HL-60/S4 (cell line): ENCODE data around the gene DUOXA2.
"Not testable (repeated sequence)": the region's sequence is repeated elsewhere in the genome, so short reads cannot be mapped to it uniquely, and the experiment has no call there.

Source experiments
- in situ Hi-C: fragments of 300-500 bp; cut with MboI; formaldehyde crosslinking; loops from 2 replicates; pipeline ENCODE4 v1.14.3; 2022; ENCODE audit warnings: low sequenced_read_pairs

The DUOXA2 gene

GRCh38 chr15:45134682-45135604 is 20.8 kb downstream of the DUOXA2 start:
- in situ Hi-C loops, result no loop called here

GRCh38 chr15:45135705-45136377 is 21.7 kb downstream of the DUOXA2 start:
- in situ Hi-C loops, result not testable (repeated sequence)

GRCh38 chr15:45136378-45136764 is 22.2 kb downstream of the DUOXA2 start:
- in situ Hi-C loops, result no loop called here

- in situ Hi-C loops, result no loop called here
Measured at GRCh38 chr15:45137703-45138102, 23.6 kb downstream of the DUOXA2 start.

GRCh38 chr15:45138814-45139765 is 25.0 kb downstream of the DUOXA2 start:
- in situ Hi-C loops, result no loop called here

GRCh38 chr15:45139770-45140169 is 25.6 kb downstream of the DUOXA2 start:
- in situ Hi-C loops, result no loop called here

- in situ Hi-C loops, result no loop called here
Measured at GRCh38 chr15:45140557-45141250, 26.6 kb downstream of the DUOXA2 start.

- in situ Hi-C loops, result no loop called here
Measured at GRCh38 chr15:45141386-45141785, 27.3 kb downstream of the DUOXA2 start.

- in situ Hi-C loops, result no loop called here
Measured at GRCh38 chr15:45143056-45143455, 28.9 kb downstream of the DUOXA2 start.

GRCh38 chr15:45143946-45144345 is 29.8 kb downstream of the DUOXA2 start:
- in situ Hi-C loops, result no loop called here

GRCh38 chr15:45144775-45145174 is 30.6 kb downstream of the DUOXA2 start:
- in situ Hi-C loops, result no loop called here

GRCh38 chr15:45146405-45146804 is 32.3 kb downstream of the DUOXA2 start:
- in situ Hi-C loops, result no loop called here

GRCh38 chr15:45147606-45148005 is 33.5 kb downstream of the DUOXA2 start:
- in situ Hi-C loops, result no loop called here

GRCh38 chr15:45148076-45149059 is 34.2 kb downstream of the DUOXA2 start:
- in situ Hi-C loops, result no loop called here

- in situ Hi-C loops, result no loop called here
Measured at GRCh38 chr15:45149060-45149459, 34.9 kb downstream of the DUOXA2 start.

- in situ Hi-C loops, result loop anchor here (25.0 kb wide), 1 partner anchor 462 kb away; no protein-coding TSS in a partner anchor
Measured at GRCh38 chr15:45150481-45150880, 36.4 kb downstream of the DUOXA2 start.

- in situ Hi-C loops, result loop anchor here (25.0 kb wide), 1 partner anchor 461 kb away; no protein-coding TSS in a partner anchor
Measured at GRCh38 chr15:45150997-45151396, 36.9 kb downstream of the DUOXA2 start.

GRCh38 chr15:45151998-45152828 is 38.1 kb downstream of the DUOXA2 start:
- in situ Hi-C loops, result loop anchor here (25.0 kb wide), 1 partner anchor 460 kb away; no protein-coding TSS in a partner anchor
